RPMI8226 (cell line): ENCODE results near the gene EAF1.
"Not testable (repeated sequence)": the region's sequence is repeated elsewhere in the genome, so short reads cannot be mapped to it uniquely, and the experiment has no call there.

ENCODE experiments used
- DNase-seq: peaks from one replicate; pipeline ENCODE4 v3.0.0-alpha.2; 2015

The EAF1 gene

GRCh38 chr3:15409239-15409638 lies 18.2 kb upstream of the EAF1 start:
- DNase-seq, result no peak

- no peak for DNase-seq
Observed at GRCh38 chr3:15409774-15410173, 17.6 kb upstream of the EAF1 start.

- not testable (repeated sequence) for DNase-seq
Observed at GRCh38 chr3:15410966-15411365, 16.4 kb upstream of the EAF1 start.

GRCh38 chr3:15420871-15421270 lies 6.5 kb upstream of the EAF1 start:
- DNase-seq, result no peak

GRCh38 chr3:15426579-15427118 lies 749 bp upstream of the EAF1 start:
- DNase-seq, result no peak

- no peak for DNase-seq
Observed at GRCh38 chr3:15427981-15428380, 583 bp downstream of the EAF1 start.

- peak; percentile 32 for DNase-seq
Observed at GRCh38 chr3:15428539-15428938, 1.1 kb downstream of the EAF1 start.

- DNase-seq, result no peak
Observed at GRCh38 chr3:15429080-15429479, 1.7 kb downstream of the EAF1 start.

- no peak for DNase-seq
Observed at GRCh38 chr3:15430624-15431023, 3.2 kb downstream of the EAF1 start.

- no peak for DNase-seq
Observed at GRCh38 chr3:15431256-15431837, 3.9 kb downstream of the EAF1 start.

GRCh38 chr3:15433531-15433930 lies 6.1 kb downstream of the EAF1 start:
- no peak for DNase-seq

- no peak for DNase-seq
Observed at GRCh38 chr3:15434756-15435155, 7.4 kb downstream of the EAF1 start.

GRCh38 chr3:15436246-15436645 lies 8.8 kb downstream of the EAF1 start:
- no peak for DNase-seq

- DNase-seq, result no peak
Observed at GRCh38 chr3:15438983-15439382, 11.6 kb downstream of the EAF1 start.

GRCh38 chr3:15439476-15439875 lies 12.1 kb downstream of the EAF1 start:
- peak; percentile 18 for DNase-seq

GRCh38 chr3:15440891-15441290 lies 13.5 kb downstream of the EAF1 start:
- no peak for DNase-seq

- no peak for DNase-seq
Observed at GRCh38 chr3:15443826-15444524, 16.6 kb downstream of the EAF1 start.

- DNase-seq, result no peak
Observed at GRCh38 chr3:15449489-15450224, 22.3 kb downstream of the EAF1 start.

- DNase-seq, result no peak
Observed at GRCh38 chr3:15450438-15451215, 23.2 kb downstream of the EAF1 start.

GRCh38 chr3:15451216-15452113 lies 24.1 kb downstream of the EAF1 start:
- no peak for DNase-seq

GRCh38 chr3:15452156-15452555 lies 24.8 kb downstream of the EAF1 start:
- no peak for DNase-seq

- no peak for DNase-seq
Observed at GRCh38 chr3:15452961-15453360, 25.6 kb downstream of the EAF1 start.
